Measurements from ENCODE around the gene COL4A2.
"Not testable (repeated sequence)": the region's sequence is repeated elsewhere in the genome, so short reads cannot be mapped to it uniquely, and the experiment has no call there.

COL4A2 gene

DNA sequence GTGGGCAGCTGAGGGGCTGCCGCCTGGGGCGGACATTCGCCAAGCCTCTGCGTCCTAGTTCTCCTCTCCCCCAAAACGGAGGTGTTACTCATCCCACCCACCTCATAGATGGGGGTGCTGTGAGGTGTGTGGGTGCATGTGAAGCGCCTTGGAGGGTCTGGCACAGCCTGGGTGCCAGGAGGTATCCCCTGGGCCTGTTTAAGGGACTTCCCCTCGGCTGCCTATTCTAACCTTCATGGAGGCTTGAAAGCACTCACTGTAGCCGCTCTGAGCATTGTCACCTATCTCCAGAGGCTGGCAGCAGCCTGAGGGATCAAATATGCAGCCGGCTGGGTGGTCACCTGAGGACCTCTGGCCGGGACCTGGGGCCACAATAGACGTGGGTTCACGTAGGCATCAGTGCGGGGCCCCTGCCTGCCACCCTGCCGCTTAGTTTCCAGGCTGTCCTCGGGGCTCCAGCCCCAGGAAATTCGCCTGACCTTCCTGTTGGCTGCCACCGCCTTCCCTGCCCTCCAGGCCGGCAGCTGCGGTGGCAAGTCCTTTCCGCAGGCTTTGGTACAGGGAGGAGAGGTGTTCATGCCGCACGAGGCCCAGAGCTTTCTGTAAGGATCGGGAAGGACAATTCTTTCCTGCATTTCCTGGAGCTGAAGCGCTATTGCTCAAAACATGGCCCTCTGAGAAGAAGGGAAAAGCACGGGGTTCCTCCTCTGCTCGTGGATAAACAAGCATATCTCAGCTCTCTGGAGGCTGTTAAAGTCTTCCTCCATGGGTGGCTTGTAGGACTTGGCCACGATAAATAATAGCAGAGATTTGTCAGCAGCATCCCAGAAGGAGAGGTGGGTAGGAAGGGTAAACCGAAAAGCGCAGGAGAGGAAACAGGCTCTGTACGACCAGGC is 4.6 kb downstream of the COL4A2 start:
- peaks cover 11 to 13% of the 10 kb centered on the region in 2 donors for H3K4me1 ChIP-seq (ENCODE audit: control insufficient read depth in 2 of 2, insufficient read depth in 1 of 2, low read depth in 1 of 2, low read length in 2 of 2)
- no peak overlapping the region for H2BK5ac ChIP-seq (ENCODE audit: low read length)
- no CpG with 5 or more reads among the region's 30 CpGs for WGBS, 2 donors (ENCODE audit: extremely low coverage in 2 of 2, insufficient read length in 2 of 2, insufficient replicate concordance in 1 of 2)
- no peak overlapping the region for H3K4me2 ChIP-seq (ENCODE audit: insufficient read depth, low read length, poor library complexity, severe bottlenecking)
- DNase-seq (ENCODE audit: low spot score): no peak
- H2BK15ac ChIP-seq (ENCODE audit: low read length): no peak overlapping the region
- peaks cover 10 to 63% of the 10 kb centered on the region in 2 donors for H3K36me3 ChIP-seq (replicated peaks in 1 of 2; ENCODE audit: control insufficient read depth in 2 of 2, insufficient read depth in 2 of 2, low read length in 2 of 2)
- H2AK5ac ChIP-seq (ENCODE audit: low read depth, low read length): no peak overlapping the region
- no peak overlapping the region for H3K4me3 ChIP-seq (ENCODE audit: low read length in 2 of 2)
- no peak overlapping the region for H3K27ac ChIP-seq (replicated peaks; ENCODE audit: low read length)
- H2BK12ac ChIP-seq (ENCODE audit: low read length): no peak overlapping the region
- H2BK120ac ChIP-seq (ENCODE audit: low read depth, low read length): no peak overlapping the region
- no peak overlapping the region for H3K4ac ChIP-seq (ENCODE audit: low read length)
- no peak overlapping the region for H3K14ac ChIP-seq (ENCODE audit: low read length)
- H3K27me3 ChIP-seq (ENCODE audit: control insufficient read depth in 3 of 3, insufficient read depth in 3 of 3, low read depth in 1 of 3, low read length in 3 of 3): no peaks in the 10 kb centered on the region
- H3K9me3 ChIP-seq (replicated peaks in 1 of 2; ENCODE audit: control insufficient read depth in 2 of 2, insufficient read depth in 1 of 2, low read depth in 1 of 2, low read length in 2 of 2): no peaks in the 10 kb centered on the region
- H3K18ac ChIP-seq (ENCODE audit: low read length): no peak overlapping the region
- H3K9ac ChIP-seq (ENCODE audit: low read depth, low read length, poor library complexity): no peak overlapping the region
- no peak overlapping the region for H4K91ac ChIP-seq (ENCODE audit: low read depth, low read length, poor library complexity)
- H4K8ac ChIP-seq (ENCODE audit: low read depth, low read length): no peak overlapping the region
- no peak overlapping the region for H3K23ac ChIP-seq (ENCODE audit: low read depth, low read length, poor library complexity)
- peaks cover 15% of the 10 kb centered on the region for H3K79me1 ChIP-seq (ENCODE audit: low read depth, low read length)
- H2AFZ ChIP-seq (ENCODE audit: low read length): no peak overlapping the region

DNA sequence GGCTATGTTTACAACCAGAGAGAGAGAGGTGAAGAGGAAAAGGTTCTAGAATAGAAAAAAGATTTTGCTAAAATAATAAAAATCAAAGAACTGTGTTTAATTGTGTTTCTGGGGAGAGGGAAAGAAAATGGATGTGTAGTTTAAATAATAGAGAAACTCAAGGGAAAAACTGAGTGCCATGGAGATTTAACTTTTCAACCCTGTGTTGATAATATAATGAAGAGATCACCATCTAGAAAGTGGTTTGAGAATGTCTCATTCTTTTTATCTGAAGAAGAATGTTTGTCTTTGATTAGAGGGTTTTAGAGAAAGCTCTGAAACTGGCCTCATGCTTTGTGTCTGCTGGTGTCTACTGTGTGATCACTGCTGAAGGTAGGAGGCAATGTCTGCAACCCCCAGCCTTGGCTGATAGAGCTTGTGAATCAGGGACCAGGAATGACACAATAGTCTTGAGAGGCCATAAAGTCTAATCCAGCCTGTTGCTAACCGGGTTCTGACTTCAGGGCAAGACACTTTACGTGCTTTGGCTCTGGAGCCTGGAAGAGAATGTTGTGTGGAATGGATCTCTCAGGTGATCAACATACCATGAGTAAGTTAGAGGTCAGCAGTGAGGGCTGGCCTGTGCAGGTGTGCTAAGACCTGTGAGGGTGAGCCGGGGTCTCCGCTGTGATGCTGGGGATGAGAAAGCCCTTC is 5.4 kb downstream of the COL4A2 start:
- Histone ChIP-seq H3K27ac (replicated peaks; ENCODE audit: low read length) (no peak overlapping the region), H2AK5ac (ENCODE audit: low read depth, low read length) (no peak overlapping the region), H2AFZ (ENCODE audit: low read length) (no peak overlapping the region), H4K91ac (ENCODE audit: low read depth, low read length, poor library complexity) (no peak overlapping the region), H3K4me3 (ENCODE audit: low read length in 2 of 2) (no peak overlapping the region), H3K14ac (ENCODE audit: low read length) (no peak overlapping the region), H2BK12ac (ENCODE audit: low read length) (no peak overlapping the region), H3K4ac (ENCODE audit: low read length) (no peak overlapping the region), H3K9me3 (replicated peaks in 1 of 2; ENCODE audit: control insufficient read depth in 2 of 2, insufficient read depth in 1 of 2, low read depth in 1 of 2, low read length in 2 of 2) (peaks cover 0 to 4% of the 10 kb centered on the region in 2 donors), H4K8ac (ENCODE audit: low read depth, low read length) (no peak overlapping the region), H2BK5ac (ENCODE audit: low read length) (no peak overlapping the region), H3K4me2 (ENCODE audit: insufficient read depth, low read length, poor library complexity, severe bottlenecking) (no peak overlapping the region), H3K9ac (ENCODE audit: low read depth, low read length, poor library complexity) (no peak overlapping the region), H3K4me1 (ENCODE audit: control insufficient read depth in 2 of 2, insufficient read depth in 1 of 2, low read depth in 1 of 2, low read length in 2 of 2) (peaks cover 11 to 13% of the 10 kb centered on the region in 2 donors), H3K23ac (ENCODE audit: low read depth, low read length, poor library complexity) (no peak overlapping the region), H2BK120ac (ENCODE audit: low read depth, low read length) (no peak overlapping the region), H2BK15ac (ENCODE audit: low read length) (no peak overlapping the region), H3K79me1 (ENCODE audit: low read depth, low read length) (peaks cover 18% of the 10 kb centered on the region), H3K27me3 (ENCODE audit: control insufficient read depth in 3 of 3, insufficient read depth in 3 of 3, low read depth in 1 of 3, low read length in 3 of 3) (no peaks in the 10 kb centered on the region), H3K18ac (ENCODE audit: low read length) (no peak overlapping the region), H3K36me3 (replicated peaks in 1 of 2; ENCODE audit: control insufficient read depth in 2 of 2, insufficient read depth in 2 of 2, low read length in 2 of 2) (peaks cover 16 to 71% of the 10 kb centered on the region in 2 donors)
- no peak for DNase-seq (ENCODE audit: low spot score)
- no CpG with 5 or more reads among the region's 4 CpGs for WGBS, 2 donors (ENCODE audit: extremely low coverage in 2 of 2, insufficient read length in 2 of 2, insufficient replicate concordance in 1 of 2)

DNA sequence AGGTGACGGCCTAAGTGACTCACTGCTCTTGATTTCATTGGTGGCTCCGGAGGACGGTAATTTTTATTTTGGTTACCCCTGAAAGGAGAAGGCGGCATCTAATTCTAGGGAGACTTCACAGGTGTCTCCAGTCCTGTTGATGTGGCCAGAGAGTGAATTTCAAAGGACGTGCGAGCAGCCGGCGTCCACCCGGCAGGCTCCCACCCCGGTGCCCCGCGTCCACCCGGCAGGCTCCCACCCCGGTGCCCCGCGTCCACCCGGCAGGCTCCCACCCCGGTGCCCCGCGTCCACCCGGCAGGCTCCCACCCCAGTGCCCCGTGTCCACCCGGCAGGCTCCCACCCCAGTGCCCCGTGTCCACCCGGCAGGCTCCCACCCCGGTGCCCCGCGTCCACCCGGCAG is 6.2 kb downstream of the COL4A2 start:
- not testable (repeated sequence) for H2BK15ac ChIP-seq (ENCODE audit: low read length); H3K27me3 ChIP-seq (ENCODE audit: control insufficient read depth in 3 of 3, insufficient read depth in 3 of 3, low read depth in 1 of 3, low read length in 3 of 3); H3K9me3 ChIP-seq (replicated peaks in 1 of 2; ENCODE audit: control insufficient read depth in 2 of 2, insufficient read depth in 1 of 2, low read depth in 1 of 2, low read length in 2 of 2); H3K9ac ChIP-seq (ENCODE audit: low read depth, low read length, poor library complexity); H3K27ac ChIP-seq (replicated peaks; ENCODE audit: low read length); H2BK12ac ChIP-seq (ENCODE audit: low read length); H4K91ac ChIP-seq (ENCODE audit: low read depth, low read length, poor library complexity); H4K8ac ChIP-seq (ENCODE audit: low read depth, low read length); H3K4me3 ChIP-seq (ENCODE audit: low read length in 2 of 2); H3K4me2 ChIP-seq (ENCODE audit: insufficient read depth, low read length, poor library complexity, severe bottlenecking); H3K79me1 ChIP-seq (ENCODE audit: low read depth, low read length); H3K18ac ChIP-seq (ENCODE audit: low read length); H3K4ac ChIP-seq (ENCODE audit: low read length); H3K23ac ChIP-seq (ENCODE audit: low read depth, low read length, poor library complexity); H2BK120ac ChIP-seq (ENCODE audit: low read depth, low read length); H3K14ac ChIP-seq (ENCODE audit: low read length); H2AFZ ChIP-seq (ENCODE audit: low read length); H2BK5ac ChIP-seq (ENCODE audit: low read length); DNase-seq (ENCODE audit: low spot score); H2AK5ac ChIP-seq (ENCODE audit: low read depth, low read length)
- Histone ChIP-seq H3K36me3 (replicated peaks in 1 of 2; ENCODE audit: control insufficient read depth in 2 of 2, insufficient read depth in 2 of 2, low read length in 2 of 2) (peaks cover 16 to 79% of the 10 kb centered on the region in 2 donors), H3K4me1 (ENCODE audit: control insufficient read depth in 2 of 2, insufficient read depth in 1 of 2, low read depth in 1 of 2, low read length in 2 of 2) (peaks cover 8 to 13% of the 10 kb centered on the region in 2 donors)
- no CpG with 5 or more reads among the region's 29 CpGs for WGBS, 2 donors (ENCODE audit: extremely low coverage in 2 of 2, insufficient read length in 2 of 2, insufficient replicate concordance in 1 of 2)

DNA sequence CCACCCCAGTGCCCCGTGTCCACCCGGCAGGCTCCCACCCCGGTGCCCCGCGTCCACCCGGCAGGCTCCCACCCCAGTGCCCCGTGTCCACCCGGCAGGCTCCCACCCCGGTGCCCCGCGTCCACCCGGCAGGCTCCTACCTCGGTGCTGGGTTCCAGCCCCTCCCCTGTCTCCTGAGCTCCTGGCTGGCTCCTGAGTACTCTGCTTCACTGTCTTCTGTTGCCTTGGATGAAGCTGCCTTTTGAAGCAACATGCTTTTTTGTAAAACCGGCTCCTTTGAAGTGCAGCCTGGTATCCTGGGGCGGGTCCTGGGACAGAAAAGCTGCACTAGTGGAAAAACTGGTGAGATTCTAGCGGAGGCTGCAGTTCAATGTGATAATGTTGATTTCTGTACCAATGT is 6.6 kb downstream of the COL4A2 start:
- H3K14ac ChIP-seq (ENCODE audit: low read length); H4K91ac ChIP-seq (ENCODE audit: low read depth, low read length, poor library complexity); H3K18ac ChIP-seq (ENCODE audit: low read length); H3K4me3 ChIP-seq (ENCODE audit: low read length in 2 of 2); H2BK15ac ChIP-seq (ENCODE audit: low read length); H3K4me2 ChIP-seq (ENCODE audit: insufficient read depth, low read length, poor library complexity, severe bottlenecking); H3K27ac ChIP-seq (replicated peaks; ENCODE audit: low read length); H3K4ac ChIP-seq (ENCODE audit: low read length); H2AFZ ChIP-seq (ENCODE audit: low read length); H3K9ac ChIP-seq (ENCODE audit: low read depth, low read length, poor library complexity); H3K79me1 ChIP-seq (ENCODE audit: low read depth, low read length); DNase-seq (ENCODE audit: low spot score); H3K27me3 ChIP-seq (ENCODE audit: control insufficient read depth in 3 of 3, insufficient read depth in 3 of 3, low read depth in 1 of 3, low read length in 3 of 3); H3K23ac ChIP-seq (ENCODE audit: low read depth, low read length, poor library complexity); H2BK12ac ChIP-seq (ENCODE audit: low read length); H2AK5ac ChIP-seq (ENCODE audit: low read depth, low read length); H2BK120ac ChIP-seq (ENCODE audit: low read depth, low read length); H3K9me3 ChIP-seq (replicated peaks in 1 of 2; ENCODE audit: control insufficient read depth in 2 of 2, insufficient read depth in 1 of 2, low read depth in 1 of 2, low read length in 2 of 2); H4K8ac ChIP-seq (ENCODE audit: low read depth, low read length); H2BK5ac ChIP-seq (ENCODE audit: low read length): not testable (repeated sequence)
- no CpG with 5 or more reads among the region's 16 CpGs for WGBS, 2 donors (ENCODE audit: extremely low coverage in 2 of 2, insufficient read length in 2 of 2, insufficient replicate concordance in 1 of 2)
- peaks cover 6 to 13% of the 10 kb centered on the region in 2 donors for H3K4me1 ChIP-seq (ENCODE audit: control insufficient read depth in 2 of 2, insufficient read depth in 1 of 2, low read depth in 1 of 2, low read length in 2 of 2)
- peaks cover 16 to 83% of the 10 kb centered on the region in 2 donors for H3K36me3 ChIP-seq (replicated peaks in 1 of 2; ENCODE audit: control insufficient read depth in 2 of 2, insufficient read depth in 2 of 2, low read length in 2 of 2)
